MM.1S (cell line): ENCODE results near the gene TCF3.

Source experiments
- EZH2 ChIP-seq: fragments of 300-600 bp; sonication (generic); optimal IDR thresholded peaks from 2 replicates; pipeline ENCODE3; 2017; ENCODE audit warnings: low read depth, mild to moderate bottlenecking, antibody characterized with exemption, low read length, mixed read lengths
- EZH2phosphoT487 ChIP-seq: fragments of 300-600 bp; sonication (generic); IDR thresholded peaks from 2 replicates; pipeline ENCODE4 v1.6.1; 2018; ENCODE audit warnings: antibody characterized with exemption, low read length
- TF ChIP-seq, protein P1 (sequence below): fragments of 300-600 bp; sonication (generic); IDR thresholded peaks from 2 replicates; pipeline ENCODE4 v1.5.1; 2016; ENCODE audit warnings: antibody characterized with exemption, low read length, mixed read lengths

DNA sequence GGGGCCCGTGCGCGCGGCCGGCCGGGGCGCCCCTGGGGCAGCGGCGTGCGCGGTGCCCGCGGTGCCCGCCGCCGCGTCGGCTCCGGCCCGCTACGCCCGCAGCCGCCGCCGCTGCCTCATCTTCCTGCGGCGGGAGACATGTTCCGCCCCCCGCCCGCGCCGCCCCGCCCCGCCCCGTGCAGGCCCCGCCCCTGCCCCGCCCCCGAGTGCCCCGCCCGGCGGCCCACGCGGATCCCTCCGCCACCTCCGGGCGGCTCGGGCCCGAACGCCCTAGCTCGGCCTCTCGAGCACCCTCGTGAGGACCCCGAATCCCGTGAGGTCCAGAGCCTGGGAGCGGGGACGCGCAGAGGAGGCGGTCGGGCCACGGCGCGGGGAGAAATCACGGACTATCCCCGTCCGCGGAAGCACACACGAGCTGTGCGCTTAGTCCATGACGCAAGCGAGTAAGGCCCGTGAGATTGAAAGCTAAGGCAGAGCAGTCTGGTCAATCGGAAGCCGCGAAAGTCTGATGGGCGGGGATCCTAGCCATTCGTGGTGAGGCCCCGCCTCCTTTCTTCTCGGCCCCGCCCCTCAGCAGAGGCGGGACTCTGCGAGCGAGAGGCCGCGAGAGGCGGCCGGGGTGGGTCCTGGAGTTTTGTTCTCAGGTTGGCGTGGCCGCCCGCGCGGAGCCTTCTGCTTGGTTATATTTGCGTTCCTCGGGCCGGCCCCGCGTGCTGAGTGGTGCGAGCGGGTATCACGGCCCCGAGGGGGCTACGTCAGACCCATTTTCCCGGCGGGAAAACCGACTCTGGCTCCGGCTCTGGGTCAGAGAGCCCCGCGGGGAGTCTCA is at the start of gene TCF3:
- TF ChIP-seq, protein P1, sequence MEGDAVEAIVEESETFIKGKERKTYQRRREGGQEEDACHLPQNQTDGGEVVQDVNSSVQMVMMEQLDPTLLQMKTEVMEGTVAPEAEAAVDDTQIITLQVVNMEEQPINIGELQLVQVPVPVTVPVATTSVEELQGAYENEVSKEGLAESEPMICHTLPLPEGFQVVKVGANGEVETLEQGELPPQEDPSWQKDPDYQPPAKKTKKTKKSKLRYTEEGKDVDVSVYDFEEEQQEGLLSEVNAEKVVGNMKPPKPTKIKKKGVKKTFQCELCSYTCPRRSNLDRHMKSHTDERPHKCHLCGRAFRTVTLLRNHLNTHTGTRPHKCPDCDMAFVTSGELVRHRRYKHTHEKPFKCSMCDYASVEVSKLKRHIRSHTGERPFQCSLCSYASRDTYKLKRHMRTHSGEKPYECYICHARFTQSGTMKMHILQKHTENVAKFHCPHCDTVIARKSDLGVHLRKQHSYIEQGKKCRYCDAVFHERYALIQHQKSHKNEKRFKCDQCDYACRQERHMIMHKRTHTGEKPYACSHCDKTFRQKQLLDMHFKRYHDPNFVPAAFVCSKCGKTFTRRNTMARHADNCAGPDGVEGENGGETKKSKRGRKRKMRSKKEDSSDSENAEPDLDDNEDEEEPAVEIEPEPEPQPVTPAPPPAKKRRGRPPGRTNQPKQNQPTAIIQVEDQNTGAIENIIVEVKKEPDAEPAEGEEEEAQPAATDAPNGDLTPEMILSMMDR, result no peak
- TF ChIP-seq EZH2 (no peak), EZH2phosphoT487 (no peak)
